H9 (cell line): ENCODE measurements around the gene KIF5C. TPM values are rescaled to one million over a fixed set of nuclear protein-coding genes. Genes with fewer than 3 reads are reported as not detected.

ENCODE experiments used
- DNase-seq: peaks from one replicate; pipeline ENCODE4 v3.0.0-alpha.2; 2017
- H2AFZ ChIP-seq: one replicate; pipeline ENCODE4 v1.6.1; 2013; ENCODE audit warnings: mild to moderate bottlenecking, low read length, control low read depth, moderate library complexity
- H2AK5ac ChIP-seq: 2 replicates; pipeline ENCODE4 v1.6.1; 2013; ENCODE audit warnings: low read length, control low read depth, mixed read lengths; ENCODE audit not compliant: insufficient read length
- H2BK120ac ChIP-seq: one replicate; pipeline ENCODE4 v1.6.1; 2013; ENCODE audit warnings: low read depth, mild to moderate bottlenecking, low read length, control low read depth, inconsistent platforms; ENCODE audit not compliant: poor library complexity, severe bottlenecking
- H2BK12ac ChIP-seq: 2 replicates; pipeline ENCODE4 v1.6.1; 2013; ENCODE audit warnings: low read length, control low read depth, mixed read lengths, low read depth; ENCODE audit not compliant: insufficient read length
- H2BK15ac ChIP-seq: 2 replicates; pipeline ENCODE4 v1.6.1; 2013; ENCODE audit warnings: low read depth, low read length, control low read depth
- H2BK20ac ChIP-seq: one replicate; pipeline ENCODE4 v1.6.1; 2013; ENCODE audit warnings: low read depth, mild to moderate bottlenecking, low read length, control low read depth, inconsistent platforms; ENCODE audit not compliant: poor library complexity, severe bottlenecking
- H2BK5ac ChIP-seq: 2 replicates; pipeline ENCODE4 v1.6.1; 2013; ENCODE audit warnings: low read length, control low read depth, mixed read lengths; ENCODE audit not compliant: insufficient read length
- H3K14ac ChIP-seq: 2 replicates; pipeline ENCODE4 v1.6.1; 2013; ENCODE audit warnings: low read length, control low read depth; ENCODE audit not compliant: insufficient read depth
- H3K18ac ChIP-seq: 2 replicates; pipeline ENCODE4 v1.6.1; 2013; ENCODE audit warnings: low read depth, mild to moderate bottlenecking, mixed read lengths, low read length, control low read depth; ENCODE audit not compliant: insufficient read length
- H3K23ac ChIP-seq: 2 replicates; pipeline ENCODE4 v1.6.1; 2013; ENCODE audit warnings: low read length, control low read depth, mixed read lengths, low read depth; ENCODE audit not compliant: insufficient read length
- H3K23me2 ChIP-seq: 2 replicates; pipeline ENCODE4 v1.6.1; 2013; ENCODE audit warnings: low read depth, mild to moderate bottlenecking, mixed read lengths, low read length, control low read depth; ENCODE audit not compliant: insufficient read length, poor library complexity, severe bottlenecking
- H3K27ac ChIP-seq: 2 replicates; pipeline ENCODE4 v1.5.1; 2013; ENCODE audit warnings: low read length, control low read depth, mixed read lengths, low read depth; ENCODE audit not compliant: insufficient read length
- H3K27me3 ChIP-seq: 2 replicates; pipeline ENCODE4 v1.6.1; 2013; ENCODE audit warnings: low read length, control low read depth, inconsistent platforms; ENCODE audit not compliant: insufficient read depth
- H3K4ac ChIP-seq: 2 replicates; pipeline ENCODE4 v1.6.1; 2013; ENCODE audit warnings: low read depth, mild to moderate bottlenecking, control low read depth, inconsistent platforms, low read length, moderate library complexity
- H3K4me1 ChIP-seq: 2 replicates; pipeline ENCODE4 v1.6.1; 2013; ENCODE audit warnings: low read length, control low read depth, inconsistent platforms; ENCODE audit not compliant: insufficient read depth
- H3K4me2 ChIP-seq: 2 replicates; pipeline ENCODE4 v1.6.1; 2013; ENCODE audit warnings: low read length, control low read depth, mixed read lengths; ENCODE audit not compliant: insufficient read length, insufficient read depth
- H3K56ac ChIP-seq: 2 replicates; pipeline ENCODE4 v1.6.1; 2013; ENCODE audit warnings: low read depth, mild to moderate bottlenecking, mixed read lengths, low read length, control low read depth; ENCODE audit not compliant: insufficient read length
- H3K79me1 ChIP-seq: 2 replicates; pipeline ENCODE4 v1.6.1; 2013; ENCODE audit warnings: low read depth, mild to moderate bottlenecking, moderate library complexity, low read length, control low read depth, inconsistent platforms; ENCODE audit not compliant: insufficient read depth, poor library complexity, severe bottlenecking
- H3K79me2 ChIP-seq: 2 replicates; pipeline ENCODE4 v1.6.1; 2013; ENCODE audit warnings: low read length, control low read depth, inconsistent platforms; ENCODE audit not compliant: insufficient read depth
- H3K9ac ChIP-seq: 2 replicates; pipeline ENCODE4 v1.6.1; 2013; ENCODE audit warnings: low read length, control low read depth, mixed read lengths; ENCODE audit not compliant: insufficient read length; ENCODE audit errors: extremely low read depth
- H3K9me3 ChIP-seq: one replicate; pipeline ENCODE4 v1.6.1; 2013; ENCODE audit warnings: low read depth, low read length, inconsistent platforms; ENCODE audit not compliant: control insufficient read depth
- H3T11ph ChIP-seq: one replicate; pipeline ENCODE4 v1.6.1; 2013; ENCODE audit warnings: mild to moderate bottlenecking, low read length, control low read depth, inconsistent platforms
- H4K20me1 ChIP-seq: one replicate; pipeline ENCODE4 v1.6.1; 2013; ENCODE audit not compliant: control insufficient read depth, insufficient read length, insufficient read depth
- H4K5ac ChIP-seq: 2 replicates; pipeline ENCODE4 v1.6.1; 2013; ENCODE audit warnings: low read depth, mild to moderate bottlenecking, mixed read lengths, low read length, control low read depth; ENCODE audit not compliant: insufficient read length
- H4K8ac ChIP-seq: replicated peaks from 2 replicates; pipeline ENCODE4 v1.6.1; 2013; ENCODE audit warnings: low read length, control low read depth, mixed read lengths, low read depth; ENCODE audit not compliant: insufficient read length
- H4K91ac ChIP-seq: 2 replicates; pipeline ENCODE4 v1.6.1; 2013; ENCODE audit warnings: low read depth, mild to moderate bottlenecking, moderate library complexity, mixed read lengths, low read length, control low read depth; ENCODE audit not compliant: insufficient read length
- H3K27ac Mint-ChIP-seq, 3 experiments: 2 replicates in 2 of 3; 3 replicates in 1 of 3; pipeline ENCODE4 v1.8.0; 2020 to 2021; ENCODE audit warnings: mixed read lengths in 3 of 3, mild to moderate bottlenecking in 1 of 3, moderate library complexity in 1 of 3
- H3K27me3 Mint-ChIP-seq: 2 replicates; pipeline ENCODE4 v1.8.0; 2021; ENCODE audit warnings: low read depth, mild to moderate bottlenecking, moderate library complexity, mixed read lengths
- H3K36me3 Mint-ChIP-seq, 3 experiments: 2 replicates in 2 of 3; 3 replicates in 1 of 3; pipeline ENCODE4 v1.8.0; 2020 to 2021; ENCODE audit warnings: low read depth in 3 of 3, mixed read lengths in 3 of 3; ENCODE audit not compliant: insufficient read depth in 1 of 3
- H3K4me1 Mint-ChIP-seq, 2 experiments: 2 replicates each; pipeline ENCODE4 v1.8.0; 2020; ENCODE audit warnings: mixed read lengths in 2 of 2
- H3K4me3 Mint-ChIP-seq, 2 experiments: 2 replicates in 1 of 2; 3 replicates in 1 of 2; pipeline ENCODE4 v1.8.0; 2020 to 2021; ENCODE audit warnings: mild to moderate bottlenecking in 2 of 2, mixed read lengths in 2 of 2, moderate library complexity in 1 of 2
- H3K9me3 Mint-ChIP-seq, 2 experiments: 2 replicates in 1 of 2; 3 replicates in 1 of 2; pipeline ENCODE4 v1.8.0; 2020; ENCODE audit warnings: mild to moderate bottlenecking in 2 of 2, mixed read lengths in 2 of 2, moderate library complexity in 1 of 2
- WGBS: extraction: QIAGEN DNeasy Blood & Tissue Kit; methylation state at CpG from one replicate; pipeline ENCODE4 v1.1.7; 2013; ENCODE audit warnings: missing lambda C conversion rate, low lambda C conversion rate, mixed read lengths; ENCODE audit not compliant: insufficient read length; ENCODE audit errors: extremely low coverage; 5-methylcytosine and 5-hydroxymethylcytosine counted together
- total RNA-seq: library from RNA; stranded (reverse); gene quantifications from 2 replicates; pipeline ENCODE4 v1.2.1, GENCODE V29; 2021
- TF ChIP-seq, protein P1 (sequence below): fragments of 200-600 bp; sonication (generic); conservative IDR thresholded peaks from 3 replicates; pipeline ENCODE4 v1.8.0; 2021; ENCODE audit warnings: antibody characterized with exemption, mild to moderate bottlenecking

KIF5C gene
- total RNA-seq, 1 experiment from 2014 or later, result 52.9 TPM

- Histone ChIP-seq H3K9ac (no peak overlapping the region), H4K20me1 (no peaks in the 10 kb centered on the region), H2BK12ac (no peak overlapping the region), H3K27ac (no peak overlapping the region), H2BK120ac (no peak overlapping the region), H3T11ph (no peak overlapping the region), H3K4me2 (no peak overlapping the region), H2BK5ac (no peak overlapping the region), H4K91ac (no peak overlapping the region), H3K18ac (no peak overlapping the region), H2AFZ (no peak overlapping the region), H3K14ac (no peak overlapping the region), H3K56ac (no peak overlapping the region), H2BK15ac (no peak overlapping the region), H3K4ac (no peak overlapping the region), H2AK5ac (no peak overlapping the region), H3K23me2 (no peaks in the 10 kb centered on the region), H3K27me3 (no peaks in the 10 kb centered on the region), H3K23ac (no peak overlapping the region), H3K9me3 (no peaks in the 10 kb centered on the region), H3K79me2 (no peaks in the 10 kb centered on the region), H3K79me1 (no peaks in the 10 kb centered on the region), H4K5ac (no peak overlapping the region), H2BK20ac (no peak overlapping the region), H3K4me1 (no peaks in the 10 kb centered on the region), H4K8ac (no peak overlapping the region)
- peaks cover 3 to 4% of the 10 kb centered on the region in 2 experiments; a peak in 2 of 4 replicates for H3K4me1 Mint-ChIP-seq
- no peak overlapping the region for H3K4me3 Mint-ChIP-seq
- no peak for DNase-seq
- peaks cover 31 to 67% (median 46%) of the 10 kb centered on the region in 3 experiments for H3K36me3 Mint-ChIP-seq
- H3K27me3 Mint-ChIP-seq, result no peaks in the 10 kb centered on the region
- WGBS, result no CpG with 5 or more reads among the region's 6 CpGs
- no peak overlapping the region for H3K27ac Mint-ChIP-seq
- TF ChIP-seq, protein P1, sequence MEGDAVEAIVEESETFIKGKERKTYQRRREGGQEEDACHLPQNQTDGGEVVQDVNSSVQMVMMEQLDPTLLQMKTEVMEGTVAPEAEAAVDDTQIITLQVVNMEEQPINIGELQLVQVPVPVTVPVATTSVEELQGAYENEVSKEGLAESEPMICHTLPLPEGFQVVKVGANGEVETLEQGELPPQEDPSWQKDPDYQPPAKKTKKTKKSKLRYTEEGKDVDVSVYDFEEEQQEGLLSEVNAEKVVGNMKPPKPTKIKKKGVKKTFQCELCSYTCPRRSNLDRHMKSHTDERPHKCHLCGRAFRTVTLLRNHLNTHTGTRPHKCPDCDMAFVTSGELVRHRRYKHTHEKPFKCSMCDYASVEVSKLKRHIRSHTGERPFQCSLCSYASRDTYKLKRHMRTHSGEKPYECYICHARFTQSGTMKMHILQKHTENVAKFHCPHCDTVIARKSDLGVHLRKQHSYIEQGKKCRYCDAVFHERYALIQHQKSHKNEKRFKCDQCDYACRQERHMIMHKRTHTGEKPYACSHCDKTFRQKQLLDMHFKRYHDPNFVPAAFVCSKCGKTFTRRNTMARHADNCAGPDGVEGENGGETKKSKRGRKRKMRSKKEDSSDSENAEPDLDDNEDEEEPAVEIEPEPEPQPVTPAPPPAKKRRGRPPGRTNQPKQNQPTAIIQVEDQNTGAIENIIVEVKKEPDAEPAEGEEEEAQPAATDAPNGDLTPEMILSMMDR, result no peak
- H3K9me3 Mint-ChIP-seq, result no peaks in the 10 kb centered on the region
These were observed 115.9 kb downstream of the KIF5C start for GRCh38 chr2:148990968-148991367.
